Neuron (in vitro differentiated cells): ENCODE data around the gene FBF1.
"Not testable (repeated sequence)": the region's sequence is repeated elsewhere in the genome, so short reads cannot be mapped to it uniquely, and the experiment has no call there.

ENCODE experiments used
- H2AFZ ChIP-seq: one replicate; pipeline ENCODE4 v1.6.1; 2013; ENCODE audit warnings: low read depth, mild to moderate bottlenecking, inconsistent platforms, low read length, moderate library complexity
- H3K27me3 ChIP-seq: one replicate; pipeline ENCODE4 v1.6.1; 2013; ENCODE audit warnings: low read length; ENCODE audit not compliant: insufficient read depth
- H3K36me3 ChIP-seq: one replicate; pipeline ENCODE4 v1.6.1; 2013; ENCODE audit warnings: low read length; ENCODE audit not compliant: insufficient read depth
- H3K4me1 ChIP-seq: one replicate; pipeline ENCODE4 v1.6.1; 2013; ENCODE audit warnings: low read length; ENCODE audit not compliant: insufficient read depth
- H3K4me3 ChIP-seq: 2 replicates; pipeline ENCODE4 v1.5.1; 2013; ENCODE audit warnings: mild to moderate bottlenecking, low read length, moderate library complexity
- H3K9me3 ChIP-seq: one replicate; pipeline ENCODE4 v1.6.1; 2013; ENCODE audit warnings: low read length

The FBF1 gene

GRCh38 chr17:75940727-75941441 lies at the start of gene FBF1:
FBF1 (minus strand) TSS chr17:75941042; CDS start chr17:75938149, 2,893 bp downstream.
- Histone ChIP-seq H3K27me3 (no peaks in the 10 kb centered on the region), H3K9me3 (peaks cover 2% of the 10 kb centered on the region), H3K36me3 (peaks cover 2% of the 10 kb centered on the region), H3K4me3 (peak within 1 kb of the TSS; percentile 61), H2AFZ (peak within 1 kb of the TSS; percentile 62), H3K4me1 (peaks cover 9% of the 10 kb centered on the region)

- Histone ChIP-seq H3K36me3 (peaks cover 5% of the 10 kb centered on the region), H3K9me3 (no peaks in the 10 kb centered on the region), H3K27me3 (no peaks in the 10 kb centered on the region), H3K4me1 (no peaks in the 10 kb centered on the region), H3K4me3 (no peak overlapping the region), H2AFZ (no peak overlapping the region)
These were observed 46.2 kb upstream of the FBF1 start for GRCh38 chr17:75987041-75987440.

- no peaks in the 10 kb centered on the region for H3K27me3 ChIP-seq
- no peaks in the 10 kb centered on the region for H3K9me3 ChIP-seq
- H3K4me3 ChIP-seq = no peak overlapping the region
- no peaks in the 10 kb centered on the region for H3K4me1 ChIP-seq
- peaks cover 5% of the 10 kb centered on the region for H3K36me3 ChIP-seq
- no peak overlapping the region for H2AFZ ChIP-seq
These were observed 45.1 kb upstream of the FBF1 start for GRCh38 chr17:75985986-75986385.

- Histone ChIP-seq H3K9me3 (no peaks in the 10 kb centered on the region), H3K27me3 (no peaks in the 10 kb centered on the region), H3K4me3 (no peak overlapping the region), H2AFZ (no peak overlapping the region), H3K4me1 (peaks cover 4% of the 10 kb centered on the region), H3K36me3 (peaks cover 5% of the 10 kb centered on the region)
These were observed 42.8 kb upstream of the FBF1 start for GRCh38 chr17:75983501-75984181.

GRCh38 chr17:75981019-75981615 lies 40.3 kb upstream of the FBF1 start:
- Histone ChIP-seq H3K4me3 (no peak overlapping the region), H3K4me1 (peaks cover 13% of the 10 kb centered on the region), H3K36me3 (peaks cover 5% of the 10 kb centered on the region), H3K27me3 (no peaks in the 10 kb centered on the region), H2AFZ (no peak overlapping the region), H3K9me3 (no peaks in the 10 kb centered on the region)

GRCh38 chr17:75980188-75981018 lies 39.6 kb upstream of the FBF1 start:
- Histone ChIP-seq H3K9me3 (no peaks in the 10 kb centered on the region), H3K4me1 (peaks cover 13% of the 10 kb centered on the region)

GRCh38 chr17:75979705-75980187 lies 38.9 kb upstream of the FBF1 start:
- Histone ChIP-seq H3K4me3 (peak overlapping the region; percentile 75), H3K27me3 (no peaks in the 10 kb centered on the region), H2AFZ (no peak overlapping the region), H3K9me3 (no peaks in the 10 kb centered on the region), H3K36me3 (peaks cover 3% of the 10 kb centered on the region), H3K4me1 (peaks cover 13% of the 10 kb centered on the region)

More at GRCh38 chr17:75980188-75981018, 39.6 kb upstream of the FBF1 start:
- H3K4me3 ChIP-seq = peak overlapping the region; percentile 75
- H3K27me3 ChIP-seq = no peaks in the 10 kb centered on the region
- no peak overlapping the region for H2AFZ ChIP-seq
- peaks cover 5% of the 10 kb centered on the region for H3K36me3 ChIP-seq

- peak within 1 kb of the TSS; percentile 68 for H2AFZ ChIP-seq
- H3K9me3 ChIP-seq = no peaks in the 10 kb centered on the region
- peaks cover 2% of the 10 kb centered on the region for H3K36me3 ChIP-seq
- peak within 1 kb of the TSS; percentile 75 for H3K4me3 ChIP-seq
- no peaks in the 10 kb centered on the region for H3K27me3 ChIP-seq
- H3K4me1 ChIP-seq = peaks cover 13% of the 10 kb centered on the region
These were observed 38.3 kb upstream of the FBF1 start, which contains the start of the genes ACOX1 and TEN1 for GRCh38 chr17:75978938-75979704. ACOX1 (minus strand) TSS chr17:75979166; CDS start chr17:75979073, 93 bp downstream. TEN1 (plus strand) TSS chr17:75979240; CDS start chr17:75986193, 6,953 bp downstream.

- Histone ChIP-seq H3K36me3 (peaks cover 8% of the 10 kb centered on the region), H3K9me3 (no peaks in the 10 kb centered on the region), H3K27me3 (no peaks in the 10 kb centered on the region), H3K4me3 (no peak overlapping the region), H3K4me1 (peaks cover 13% of the 10 kb centered on the region), H2AFZ (no peak overlapping the region)
These were observed 35.5 kb upstream of the FBF1 start for GRCh38 chr17:75976175-75976848.

GRCh38 chr17:75975757-75976174 lies 34.9 kb upstream of the FBF1 start:
- Histone ChIP-seq H2AFZ (no peak overlapping the region), H3K4me3 (no peak overlapping the region), H3K36me3 (peaks cover 8% of the 10 kb centered on the region)

GRCh38 chr17:75975187-75975586 lies 34.3 kb upstream of the FBF1 start:
- H3K4me3 ChIP-seq, H3K9me3 ChIP-seq, H2AFZ ChIP-seq, H3K27me3 ChIP-seq: not testable (repeated sequence)
- Histone ChIP-seq H3K36me3 (peaks cover 12% of the 10 kb centered on the region), H3K4me1 (peaks cover 13% of the 10 kb centered on the region)

More at GRCh38 chr17:75975757-75976174, 34.9 kb upstream of the FBF1 start:
- Histone ChIP-seq H3K4me1 (peaks cover 13% of the 10 kb centered on the region), H3K9me3 (no peaks in the 10 kb centered on the region), H3K27me3 (no peaks in the 10 kb centered on the region)
